GM18519 (cell line): ENCODE data around the gene ALDH6A1.
A peak's percentile ranks its signal among the peaks of the same experiment; 100 is the strongest.
"Not testable (repeated sequence)": the region's sequence is repeated elsewhere in the genome, so short reads cannot be mapped to it uniquely, and the experiment has no call there.

Experiments
- ATAC-seq: cut with Tn5 transposase; IDR thresholded peaks from one replicate; pipeline ENCODE4 v1.9.1; 2021; ENCODE audit warnings: mild to moderate bottlenecking, moderate library complexity; ENCODE audit not compliant: unreplicated experiment, low FRiP score

The ALDH6A1 gene

GRCh38 chr14:74084277-74085046 is at the start of gene ALDH6A1, which contains the start of gene LIN52:
Gene ALDH6A1 (minus strand): TSS chr14:74084453. CDS start chr14:74084394, 59 bp downstream.
Gene LIN52 (plus strand): TSS chr14:74084956. CDS start chr14:74084975, 19 bp downstream.
- ATAC-seq: peak; percentile 77

GRCh38 chr14:74127634-74128033 is 43.4 kb upstream of the ALDH6A1 start:
- ATAC-seq: no peak

GRCh38 chr14:74126315-74127013 is 42.2 kb upstream of the ALDH6A1 start:
- no peak for ATAC-seq

- not testable (repeated sequence) for ATAC-seq
Measured at GRCh38 chr14:74125487-74125886, 41.2 kb upstream of the ALDH6A1 start.

GRCh38 chr14:74111395-74112216 is 27.4 kb upstream of the ALDH6A1 start:
- not testable (repeated sequence) for ATAC-seq

- no peak for ATAC-seq
Measured at GRCh38 chr14:74109369-74109768, 25.1 kb upstream of the ALDH6A1 start.

GRCh38 chr14:74105381-74105780 is 21.1 kb upstream of the ALDH6A1 start:
- no peak for ATAC-seq

GRCh38 chr14:74089251-74090020 is 5.2 kb upstream of the ALDH6A1 start:
- ATAC-seq: no peak

- no peak for ATAC-seq
Measured at GRCh38 chr14:74085828-74086227, 1.6 kb upstream of the ALDH6A1 start.

GRCh38 chr14:74085047-74085637 is 889 bp upstream of the ALDH6A1 start:
- no peak for ATAC-seq

- no peak for ATAC-seq
Measured at GRCh38 chr14:74083784-74084276, 423 bp downstream of the ALDH6A1 start.

GRCh38 chr14:74083161-74083560 is 1.1 kb downstream of the ALDH6A1 start:
- ATAC-seq: no peak

GRCh38 chr14:74081491-74081890 is 2.8 kb downstream of the ALDH6A1 start:
- ATAC-seq: no peak

- no peak for ATAC-seq
Measured at GRCh38 chr14:74080820-74081460, 3.3 kb downstream of the ALDH6A1 start.

GRCh38 chr14:74077401-74077800 is 6.9 kb downstream of the ALDH6A1 start:
- no peak for ATAC-seq

- ATAC-seq: no peak
Measured at GRCh38 chr14:74065746-74066575, 18.3 kb downstream of the ALDH6A1 start.

- ATAC-seq: no peak
Measured at GRCh38 chr14:74064883-74065282, 19.4 kb downstream of the ALDH6A1 start.

GRCh38 chr14:74064426-74064825 is 19.8 kb downstream of the ALDH6A1 start:
- no peak for ATAC-seq
